SK-N-SH treated with all-trans-retinoic acid at 6 μM for 48 hours (cell line): ENCODE results near the gene CD320.
A peak's percentile ranks its signal among the peaks of the same experiment; 100 is the strongest.
"Not testable (repeated sequence)": the region's sequence is repeated elsewhere in the genome, so short reads cannot be mapped to it uniquely, and the experiment has no call there.

ENCODE experiments used
- ATAC-seq: fragments of 200-7000 bp; cut with Tn5 transposase; 3 replicates; pipeline ENCODE4 v1.9.1; 2020; ENCODE audit warnings: mild to moderate bottlenecking, moderate library complexity
- ARNTL ChIP-seq: fragments of 450-650 bp; formaldehyde crosslinking; IDR thresholded peaks from 2 replicates; pipeline ENCODE4 v1.5.0; 2020; ENCODE audit warnings: low read depth, mild to moderate bottlenecking, moderate library complexity, borderline replicate concordance
- BACH2 ChIP-seq: fragments of 250-450 bp; sonication (Bioruptor Pico); IDR thresholded peaks from 2 replicates; pipeline ENCODE4 v1.9.0; 2021; ENCODE audit warnings: mild to moderate bottlenecking, borderline replicate concordance
- GLIS3 ChIP-seq: fragments of 250-450 bp; sonication (Bioruptor Pico); IDR thresholded peaks from 2 replicates; pipeline ENCODE4 v1.5.0; 2020; ENCODE audit warnings: mild to moderate bottlenecking, moderate library complexity
- ISL1 ChIP-seq: fragments of 250-450 bp; sonication (Bioruptor Pico); IDR thresholded peaks from 2 replicates; pipeline ENCODE4 v2.1.2; 2022; ENCODE audit warnings: mild to moderate bottlenecking, moderate library complexity
- OSR1 ChIP-seq: fragments of 250-450 bp; sonication (Bioruptor Pico); IDR thresholded peaks from 2 replicates; pipeline ENCODE4 v1.8.0; 2022; ENCODE audit warnings: moderate library complexity, mild to moderate bottlenecking, inconsistent platforms
- PPARA ChIP-seq: fragments of 250-450 bp; sonication (Bioruptor Pico); IDR thresholded peaks from 2 replicates; pipeline ENCODE4 v1.5.0; 2020; ENCODE audit warnings: mild to moderate bottlenecking, borderline replicate concordance
- TCF4 ChIP-seq: fragments of 250-450 bp; sonication (Bioruptor Pico); IDR thresholded peaks from 2 replicates; pipeline ENCODE4 v1.8.0; 2021; ENCODE audit warnings: mild to moderate bottlenecking, moderate library complexity, borderline replicate concordance
- TOX ChIP-seq: fragments of 250-450 bp; sonication (Bioruptor Pico); IDR thresholded peaks from 2 replicates; pipeline ENCODE4 v1.8.0; 2021; ENCODE audit warnings: mild to moderate bottlenecking, moderate library complexity, borderline replicate concordance
- ZC3H10 ChIP-seq: fragments of 250-450 bp; sonication (Bioruptor Pico); IDR thresholded peaks from 2 replicates; pipeline ENCODE4 v1.5.1; 2021; ENCODE audit warnings: mild to moderate bottlenecking, moderate library complexity
- ZFP3 ChIP-seq: fragments of 250-450 bp; sonication (Bioruptor Pico); IDR thresholded peaks from 2 replicates; pipeline ENCODE4 v1.5.0; 2020; ENCODE audit warnings: mild to moderate bottlenecking, moderate library complexity
- ZFP30 ChIP-seq: fragments of 450-650 bp; formaldehyde crosslinking; IDR thresholded peaks from 2 replicates; pipeline ENCODE4 v1.5.0; 2022; ENCODE audit warnings: mild to moderate bottlenecking, moderate library complexity
- ZNF70 ChIP-seq: fragments of 450-650 bp; formaldehyde crosslinking; IDR thresholded peaks from 2 replicates; pipeline ENCODE4 v1.5.0; 2020; ENCODE audit warnings: mild to moderate bottlenecking, moderate library complexity
- TF ChIP-seq, protein P1 (sequence below): fragments of 250-450 bp; sonication (Bioruptor Pico); IDR thresholded peaks from 2 replicates; pipeline ENCODE4 v1.8.0; 2020; ENCODE audit warnings: mild to moderate bottlenecking, moderate library complexity, borderline replicate concordance
- TF ChIP-seq, protein P2 (sequence below): fragments of 250-450 bp; sonication (Bioruptor Pico); IDR thresholded peaks from 2 replicates; pipeline ENCODE4 v1.5.0; 2020; ENCODE audit warnings: mild to moderate bottlenecking, moderate library complexity
- TF ChIP-seq, protein P3 (sequence below): fragments of 250-450 bp; sonication (Bioruptor Pico); IDR thresholded peaks from 2 replicates; pipeline ENCODE4 v1.5.1; 2020; ENCODE audit warnings: low read depth, mild to moderate bottlenecking, moderate library complexity

Gene CD320

DNA sequence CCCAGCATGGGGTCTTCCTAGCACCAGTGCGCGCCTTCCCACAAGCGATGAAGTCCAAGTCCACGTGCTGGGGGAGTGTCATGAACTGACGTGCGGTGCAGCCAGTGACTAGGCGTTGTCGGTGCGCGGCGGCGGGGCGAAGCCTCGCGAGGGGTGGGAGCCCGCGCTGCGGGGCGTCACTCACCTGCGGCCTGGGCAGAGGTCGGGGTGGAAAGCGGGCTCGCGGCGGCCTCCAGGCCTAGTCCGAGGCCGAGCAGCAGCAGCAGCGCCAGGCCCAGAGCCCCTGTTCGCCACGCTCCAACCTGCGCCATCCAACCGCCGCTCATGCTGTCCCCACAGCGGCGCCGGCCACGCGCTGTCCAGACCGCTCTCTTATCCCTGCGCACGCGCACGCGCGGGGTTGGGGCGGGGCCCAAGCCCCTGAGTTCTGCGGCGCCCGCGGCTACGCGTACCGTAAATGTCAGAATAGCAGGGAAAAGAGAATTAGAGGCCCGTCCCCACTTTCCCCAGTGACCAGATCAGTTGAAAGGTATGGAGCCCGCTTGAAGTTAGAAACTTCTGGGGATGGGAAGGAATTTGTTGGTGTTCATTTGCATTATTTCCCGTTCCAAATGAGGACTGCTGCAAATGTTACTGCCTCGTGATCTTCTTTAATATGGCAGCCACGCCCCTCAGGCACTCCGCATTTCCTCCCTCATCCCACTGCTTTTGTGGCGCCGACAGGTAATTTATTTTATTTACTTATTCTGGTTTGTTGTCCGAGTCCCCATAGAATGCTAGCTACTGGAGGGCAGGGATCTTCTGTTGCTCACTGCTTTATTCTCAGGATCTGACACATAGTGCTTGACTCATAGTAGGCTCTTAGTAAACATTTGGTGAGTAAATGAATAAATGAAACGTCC lies at the start of gene CD320:
Gene CD320, minus strand, starts transcription at position 394 of the 902 bp plus-strand sequence. Its CDS starts 68 bp downstream, at position 326.
- peak; percentile 94 for ATAC-seq
- no peak for TF ChIP-seq TOX (CRISPR knock-in tag)
- peak; percentile 76; the same call in 1 of the 2 replicates for TF ChIP-seq GLIS3 (CRISPR knock-in tag)
- TF ChIP-seq, protein P1, sequence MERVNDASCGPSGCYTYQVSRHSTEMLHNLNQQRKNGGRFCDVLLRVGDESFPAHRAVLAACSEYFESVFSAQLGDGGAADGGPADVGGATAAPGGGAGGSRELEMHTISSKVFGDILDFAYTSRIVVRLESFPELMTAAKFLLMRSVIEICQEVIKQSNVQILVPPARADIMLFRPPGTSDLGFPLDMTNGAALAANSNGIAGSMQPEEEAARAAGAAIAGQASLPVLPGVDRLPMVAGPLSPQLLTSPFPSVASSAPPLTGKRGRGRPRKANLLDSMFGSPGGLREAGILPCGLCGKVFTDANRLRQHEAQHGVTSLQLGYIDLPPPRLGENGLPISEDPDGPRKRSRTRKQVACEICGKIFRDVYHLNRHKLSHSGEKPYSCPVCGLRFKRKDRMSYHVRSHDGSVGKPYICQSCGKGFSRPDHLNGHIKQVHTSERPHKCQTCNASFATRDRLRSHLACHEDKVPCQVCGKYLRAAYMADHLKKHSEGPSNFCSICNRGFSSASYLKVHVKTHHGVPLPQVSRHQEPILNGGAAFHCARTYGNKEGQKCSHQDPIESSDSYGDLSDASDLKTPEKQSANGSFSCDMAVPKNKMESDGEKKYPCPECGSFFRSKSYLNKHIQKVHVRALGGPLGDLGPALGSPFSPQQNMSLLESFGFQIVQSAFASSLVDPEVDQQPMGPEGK (CRISPR knock-in tag): no peak
- TF ChIP-seq ZC3H10 (CRISPR knock-in tag): peak; percentile 34; the same call in 1 of the 2 replicates
- TF ChIP-seq ZFP30 (CRISPR knock-in tag): no peak
- no peak for TF ChIP-seq PPARA (CRISPR knock-in tag)
- TF ChIP-seq OSR1 (CRISPR knock-in tag): no peak
- TF ChIP-seq TCF4 (CRISPR knock-in tag): no peak
- TF ChIP-seq ZFP3 (CRISPR knock-in tag): no peak
- no peak for TF ChIP-seq ARNTL (CRISPR knock-in tag)
- TF ChIP-seq ISL1 (CRISPR knock-in tag): no peak
- no peak for TF ChIP-seq ZNF70
- TF ChIP-seq, protein P2, sequence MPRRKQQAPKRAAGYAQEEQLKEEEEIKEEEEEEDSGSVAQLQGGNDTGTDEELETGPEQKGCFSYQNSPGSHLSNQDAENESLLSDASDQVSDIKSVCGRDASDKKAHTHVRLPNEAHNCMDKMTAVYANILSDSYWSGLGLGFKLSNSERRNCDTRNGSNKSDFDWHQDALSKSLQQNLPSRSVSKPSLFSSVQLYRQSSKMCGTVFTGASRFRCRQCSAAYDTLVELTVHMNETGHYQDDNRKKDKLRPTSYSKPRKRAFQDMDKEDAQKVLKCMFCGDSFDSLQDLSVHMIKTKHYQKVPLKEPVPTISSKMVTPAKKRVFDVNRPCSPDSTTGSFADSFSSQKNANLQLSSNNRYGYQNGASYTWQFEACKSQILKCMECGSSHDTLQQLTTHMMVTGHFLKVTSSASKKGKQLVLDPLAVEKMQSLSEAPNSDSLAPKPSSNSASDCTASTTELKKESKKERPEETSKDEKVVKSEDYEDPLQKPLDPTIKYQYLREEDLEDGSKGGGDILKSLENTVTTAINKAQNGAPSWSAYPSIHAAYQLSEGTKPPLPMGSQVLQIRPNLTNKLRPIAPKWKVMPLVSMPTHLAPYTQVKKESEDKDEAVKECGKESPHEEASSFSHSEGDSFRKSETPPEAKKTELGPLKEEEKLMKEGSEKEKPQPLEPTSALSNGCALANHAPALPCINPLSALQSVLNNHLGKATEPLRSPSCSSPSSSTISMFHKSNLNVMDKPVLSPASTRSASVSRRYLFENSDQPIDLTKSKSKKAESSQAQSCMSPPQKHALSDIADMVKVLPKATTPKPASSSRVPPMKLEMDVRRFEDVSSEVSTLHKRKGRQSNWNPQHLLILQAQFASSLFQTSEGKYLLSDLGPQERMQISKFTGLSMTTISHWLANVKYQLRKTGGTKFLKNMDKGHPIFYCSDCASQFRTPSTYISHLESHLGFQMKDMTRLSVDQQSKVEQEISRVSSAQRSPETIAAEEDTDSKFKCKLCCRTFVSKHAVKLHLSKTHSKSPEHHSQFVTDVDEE (CRISPR knock-in tag): no peak
- no peak for TF ChIP-seq BACH2 (CRISPR knock-in tag)

DNA sequence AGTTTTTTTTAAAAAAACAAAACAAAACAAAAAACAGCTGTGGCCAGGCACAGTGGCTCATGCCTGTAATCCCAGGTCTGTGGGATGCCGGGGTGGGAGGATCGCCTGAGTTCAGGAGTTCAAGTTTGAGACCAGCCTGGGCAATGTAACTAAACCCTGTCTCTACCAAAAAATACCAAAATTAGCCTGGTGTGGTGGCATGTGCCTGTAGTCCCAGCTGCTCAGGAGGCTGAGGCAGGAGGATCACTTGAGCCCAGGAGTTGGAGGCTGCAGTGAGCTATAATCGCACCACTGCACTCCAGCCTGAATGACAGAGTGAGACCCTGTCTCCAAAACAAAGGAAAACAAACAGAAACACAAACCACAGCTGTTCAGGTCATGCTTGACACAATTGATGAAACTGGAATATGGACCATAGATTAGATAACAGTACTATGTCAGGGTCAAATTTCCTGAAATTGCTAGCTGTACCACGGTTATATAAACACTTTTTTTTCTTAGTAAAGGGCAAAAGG lies 48.9 kb upstream of the CD320 start:
- no peak for ATAC-seq
- TF ChIP-seq, protein P3, sequence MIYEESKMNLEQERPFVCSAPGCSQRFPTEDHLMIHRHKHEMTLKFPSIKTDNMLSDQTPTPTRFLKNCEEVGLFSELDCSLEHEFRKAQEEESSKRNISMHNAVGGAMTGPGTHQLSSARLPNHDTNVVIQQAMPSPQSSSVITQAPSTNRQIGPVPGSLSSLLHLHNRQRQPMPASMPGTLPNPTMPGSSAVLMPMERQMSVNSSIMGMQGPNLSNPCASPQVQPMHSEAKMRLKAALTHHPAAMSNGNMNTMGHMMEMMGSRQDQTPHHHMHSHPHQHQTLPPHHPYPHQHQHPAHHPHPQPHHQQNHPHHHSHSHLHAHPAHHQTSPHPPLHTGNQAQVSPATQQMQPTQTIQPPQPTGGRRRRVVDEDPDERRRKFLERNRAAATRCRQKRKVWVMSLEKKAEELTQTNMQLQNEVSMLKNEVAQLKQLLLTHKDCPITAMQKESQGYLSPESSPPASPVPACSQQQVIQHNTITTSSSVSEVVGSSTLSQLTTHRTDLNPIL (CRISPR knock-in tag): no peak
- TF ChIP-seq TOX (CRISPR knock-in tag) (no peak), PPARA (CRISPR knock-in tag) (no peak)
- TF ChIP-seq, protein P2 (CRISPR knock-in tag): no peak

DNA sequence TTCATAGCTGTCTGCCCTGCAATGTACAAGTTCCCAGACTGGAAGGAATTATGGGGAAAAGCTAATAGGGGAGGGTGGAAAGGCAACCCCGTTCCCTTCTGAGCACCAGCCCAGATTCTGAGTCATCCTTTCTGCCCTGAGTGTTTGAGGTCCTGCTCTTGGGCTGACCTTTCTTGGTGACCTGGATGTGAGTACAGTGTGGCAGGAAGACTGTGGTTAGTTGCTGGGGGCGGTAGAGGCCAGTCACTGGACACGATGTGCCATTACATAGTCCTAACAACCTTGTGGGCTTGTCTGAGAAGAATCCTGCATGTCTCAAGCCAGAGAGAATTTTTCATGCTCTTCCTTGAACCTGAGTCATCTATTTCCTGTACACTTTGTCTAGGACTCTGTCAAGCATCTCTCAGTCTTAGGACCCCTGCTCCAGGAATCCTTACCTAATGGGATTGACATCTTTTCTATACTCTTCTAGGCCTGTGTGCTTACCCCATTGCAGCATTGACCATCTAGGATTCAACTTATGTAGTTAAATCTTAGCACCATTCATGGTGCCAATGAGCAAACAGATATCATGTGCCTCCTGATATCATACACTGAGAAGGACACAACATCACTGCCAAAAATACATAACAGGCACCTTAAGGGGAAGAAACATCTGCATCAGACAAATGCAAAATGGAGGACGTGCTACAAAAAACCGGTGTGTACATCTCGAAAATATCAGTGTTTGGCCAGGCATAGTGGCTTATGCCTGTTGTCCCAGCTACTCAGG lies 47.7 kb upstream of the CD320 start:
- no peak for TF ChIP-seq TOX (CRISPR knock-in tag)
- ATAC-seq: peak; percentile 76

DNA sequence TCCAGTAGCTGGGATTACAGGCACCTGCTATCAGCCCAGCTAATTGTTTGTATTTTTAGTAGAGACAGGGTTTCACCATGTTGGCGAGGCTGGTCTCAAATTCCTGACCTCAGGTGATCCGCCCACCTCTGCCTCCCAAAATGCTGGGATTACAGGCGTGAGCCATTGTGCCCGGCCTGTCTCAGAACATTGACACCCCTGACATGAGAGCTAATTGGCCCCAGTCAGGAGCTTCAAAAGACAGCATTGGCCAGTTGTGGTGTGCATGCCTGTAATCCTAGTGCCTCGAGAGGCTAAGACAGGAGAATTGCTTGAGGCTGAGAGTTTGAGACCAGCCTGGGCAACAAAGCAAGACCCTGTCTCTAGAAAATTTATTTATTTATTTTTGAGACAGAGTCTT lies 44.7 kb upstream of the CD320 start:
- not testable (repeated sequence) for ATAC-seq
